Activated T-cell treated with anti-CD3 and anti-CD28 coated beads, Interleukin-2, amount 50 U/mL, for 1 hour (primary cell): Measurements from ENCODE around the gene TOPAZ1.
A peak's percentile ranks its signal among the peaks of the same experiment; 100 is the strongest.

Experiments
- DNase-seq: peaks from one replicate; pipeline ENCODE4 v3.0.0-alpha.2; 2020

Gene TOPAZ1

GRCh38 chr3:44241706-44242105, at the start of gene TOPAZ1:
Gene TOPAZ1 (plus strand): TSS chr3:44241886. CDS start chr3:44242054, 168 bp downstream.
- DNase-seq: no peak

DNA sequence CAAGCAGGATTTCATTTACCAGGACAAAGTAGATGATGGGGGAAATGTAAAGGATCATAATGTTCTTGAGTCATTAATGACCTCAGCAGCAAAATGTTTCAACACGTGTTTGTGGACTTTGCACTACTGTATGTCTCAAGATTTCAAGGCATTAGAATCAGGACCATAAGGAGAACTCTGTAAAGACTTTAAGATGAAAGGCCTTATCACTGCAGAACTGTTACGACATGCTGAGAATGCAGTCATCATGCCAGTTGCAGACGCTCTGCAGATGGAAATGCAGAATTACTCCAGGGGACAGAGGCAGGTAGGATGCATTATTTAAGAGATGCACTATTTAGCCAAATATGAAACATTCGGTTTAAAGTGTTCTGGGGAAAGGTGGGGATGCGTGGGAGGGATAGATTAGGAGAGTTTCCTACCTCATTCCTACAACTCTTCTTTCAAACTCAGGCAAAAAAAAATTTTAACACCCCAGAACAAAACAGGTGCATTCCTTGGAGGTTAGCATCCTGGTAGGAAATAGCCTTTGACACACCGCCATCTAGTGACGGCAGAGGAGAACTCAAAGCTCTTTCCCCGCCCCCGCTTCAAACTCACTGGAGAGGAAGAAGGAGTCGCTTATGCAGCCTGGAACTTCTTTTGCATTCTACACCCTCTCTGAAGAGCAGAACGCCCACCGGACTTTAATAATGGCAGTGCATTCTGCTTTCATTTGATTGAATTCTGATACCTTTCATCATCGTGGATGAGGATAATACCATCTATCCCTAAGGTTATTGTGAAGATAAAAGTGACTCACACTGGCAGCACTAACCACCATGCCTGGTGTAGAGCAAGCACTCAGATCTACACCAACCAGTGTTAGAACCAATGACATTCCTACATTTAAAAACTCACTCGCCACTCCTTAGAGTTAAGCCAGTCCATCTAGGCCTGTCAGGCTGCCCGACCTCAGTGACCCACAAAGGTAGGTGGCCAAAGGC, 43.1 kb upstream of the TOPAZ1 start:
- DNase-seq: peak; percentile 56

DNA sequence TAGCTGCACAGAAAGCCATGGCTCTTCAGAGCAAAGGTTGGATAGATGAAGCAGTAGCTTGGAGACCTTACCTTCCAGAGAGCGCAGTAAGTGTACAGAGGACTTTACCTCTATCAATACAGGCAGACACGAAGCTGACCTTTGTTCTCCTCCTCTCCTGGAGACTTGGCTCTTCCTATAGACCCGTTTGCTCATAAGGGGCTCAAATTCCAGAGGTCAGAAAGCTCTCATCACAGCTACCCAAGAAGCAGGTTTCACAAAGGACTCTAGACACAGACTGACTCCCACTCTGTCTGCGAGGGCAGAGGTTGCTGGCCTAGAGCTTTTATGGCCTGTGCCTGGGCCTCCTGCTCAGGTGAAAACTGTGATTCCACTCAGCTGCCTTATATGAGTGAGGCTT, 35.4 kb upstream of the TOPAZ1 start:
- no peak for DNase-seq

DNA sequence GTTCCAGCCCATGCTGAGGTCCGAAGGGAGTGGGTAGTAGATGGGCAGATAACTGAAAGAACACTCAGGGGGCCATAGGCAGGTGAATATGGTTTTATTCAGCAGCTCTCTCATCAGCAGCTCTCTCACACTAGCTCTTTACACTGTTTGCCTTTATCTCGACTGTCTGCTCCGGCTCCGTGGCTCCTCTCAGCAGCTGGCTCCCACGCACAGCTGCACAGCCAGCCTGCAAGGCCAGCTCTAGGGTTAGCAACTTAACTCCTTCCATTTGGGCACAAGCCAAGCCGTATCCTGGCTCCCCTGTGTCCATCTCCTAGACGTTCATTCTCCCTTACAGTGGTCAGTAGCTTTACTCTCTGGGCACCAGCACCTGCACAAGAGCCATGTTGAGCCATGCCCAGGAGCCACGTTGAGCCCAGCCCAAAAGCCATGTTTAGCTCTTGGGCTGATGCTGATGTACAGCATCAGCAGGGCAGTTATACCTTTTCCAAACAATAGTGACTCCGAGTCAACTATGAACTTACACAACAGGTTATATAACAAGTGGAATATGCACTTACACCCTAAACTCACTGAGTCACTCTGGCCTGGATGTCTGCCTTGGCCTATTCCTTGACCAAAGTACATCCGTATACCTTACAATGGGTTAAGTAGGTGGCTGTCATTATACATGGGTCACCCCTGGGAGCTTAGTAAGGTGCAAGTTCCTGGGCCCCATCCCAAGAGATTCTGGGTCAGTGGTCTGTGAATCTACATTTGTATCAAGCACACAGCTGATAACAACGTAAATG, 34.6 kb upstream of the TOPAZ1 start:
- DNase-seq: no peak

DNA sequence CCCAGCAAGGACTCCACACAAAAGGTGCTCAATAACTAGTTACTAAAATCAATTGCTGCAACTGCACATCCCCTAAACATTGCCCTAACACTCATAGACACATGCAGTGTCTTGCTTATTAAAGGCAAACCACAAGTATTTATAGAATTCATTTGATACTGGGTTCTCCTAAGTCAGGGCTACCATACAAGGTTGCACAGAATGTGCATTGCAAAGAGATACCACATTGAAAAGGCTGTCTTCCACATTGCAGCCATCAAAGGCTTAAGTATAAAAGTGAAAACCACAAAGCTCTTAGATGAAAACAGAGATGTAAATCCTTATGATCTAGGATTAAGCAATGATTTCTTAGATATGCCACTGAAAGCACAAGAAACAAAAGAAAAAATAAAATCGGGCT, 33.6 kb upstream of the TOPAZ1 start:
- no peak for DNase-seq

DNA sequence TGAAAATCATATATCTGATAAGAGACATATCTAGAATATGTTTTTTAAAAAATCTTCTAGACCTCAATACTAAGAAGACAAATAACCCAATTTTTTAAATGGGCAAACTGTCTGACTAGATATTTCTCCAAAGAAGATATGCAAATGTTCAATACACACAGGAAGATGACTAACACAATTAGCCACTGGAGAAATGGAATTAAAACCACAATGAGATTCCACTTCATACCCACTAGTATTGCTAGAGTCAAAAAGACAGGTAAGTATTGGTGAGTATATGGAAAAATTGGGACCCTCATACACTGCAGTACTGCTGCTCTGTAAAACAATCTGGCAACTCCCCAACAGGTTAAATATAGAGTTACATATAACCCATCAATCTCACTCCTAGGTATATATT, 33.1 kb upstream of the TOPAZ1 start:
- no peak for DNase-seq

DNA sequence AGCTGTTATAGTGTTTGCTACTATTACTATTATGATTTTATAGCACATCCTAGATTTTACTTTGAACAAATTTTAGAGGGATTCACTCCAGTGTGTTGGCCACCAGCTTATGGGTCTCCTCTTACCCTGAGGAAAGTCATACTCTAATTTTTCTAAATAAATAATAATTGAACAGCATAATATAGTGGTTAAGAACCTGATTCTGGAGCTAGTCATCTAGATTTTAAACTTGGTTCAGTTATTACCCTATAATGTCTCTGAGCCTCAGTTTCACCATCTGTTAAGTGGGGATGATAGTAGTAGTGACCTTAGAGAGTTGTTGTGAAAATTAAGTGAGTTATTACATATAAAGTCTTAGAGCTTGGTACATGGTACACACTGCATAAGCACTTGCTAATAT, 30.7 kb upstream of the TOPAZ1 start:
- no peak for DNase-seq

- no peak for DNase-seq
Measured at GRCh38 chr3:44222337-44222736, 19.3 kb upstream of the TOPAZ1 start.

- DNase-seq: no peak
Measured at GRCh38 chr3:44223299-44223698, 18.4 kb upstream of the TOPAZ1 start.

DNA sequence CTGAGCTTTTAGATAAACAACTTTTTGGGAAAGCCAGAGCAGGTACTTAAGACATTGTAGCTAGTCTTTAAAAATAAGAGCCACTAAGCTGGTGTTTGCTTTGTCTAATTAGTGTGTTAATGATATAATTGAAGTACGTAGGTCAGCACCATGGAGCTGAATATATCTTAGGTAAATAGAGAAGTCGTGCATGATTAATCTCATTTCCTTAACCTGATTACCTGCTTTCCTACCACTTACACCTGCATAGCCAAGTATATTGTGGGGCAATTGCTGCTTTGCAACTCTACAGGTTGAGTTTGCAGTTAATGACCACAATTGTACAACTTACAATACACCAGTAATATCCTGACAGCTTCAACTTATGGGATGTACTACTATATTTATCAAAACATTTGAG, 17.6 kb upstream of the TOPAZ1 start:
- no peak for DNase-seq

- no peak for DNase-seq
Measured at GRCh38 chr3:44226573-44226972, 15.1 kb upstream of the TOPAZ1 start.

DNA sequence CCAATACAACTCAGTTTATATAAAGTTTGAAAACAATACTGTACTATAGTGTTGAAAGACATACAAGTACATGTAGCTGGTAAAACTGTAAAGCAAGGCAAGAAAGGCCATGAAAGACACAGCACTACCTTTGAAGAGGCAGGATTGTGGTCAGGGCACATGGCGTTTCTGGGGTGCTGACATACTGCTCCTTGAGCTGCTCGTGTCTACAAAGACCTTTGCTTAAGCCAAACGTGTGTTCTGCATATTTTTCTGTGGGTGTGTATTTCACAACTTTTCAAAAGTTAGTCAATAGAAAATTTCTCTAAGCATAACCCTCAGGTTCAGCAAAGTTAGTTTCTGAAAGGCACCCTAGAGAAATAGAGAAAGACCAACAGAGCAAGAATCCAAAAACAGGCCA, 14.1 kb upstream of the TOPAZ1 start:
- DNase-seq: no peak

DNA sequence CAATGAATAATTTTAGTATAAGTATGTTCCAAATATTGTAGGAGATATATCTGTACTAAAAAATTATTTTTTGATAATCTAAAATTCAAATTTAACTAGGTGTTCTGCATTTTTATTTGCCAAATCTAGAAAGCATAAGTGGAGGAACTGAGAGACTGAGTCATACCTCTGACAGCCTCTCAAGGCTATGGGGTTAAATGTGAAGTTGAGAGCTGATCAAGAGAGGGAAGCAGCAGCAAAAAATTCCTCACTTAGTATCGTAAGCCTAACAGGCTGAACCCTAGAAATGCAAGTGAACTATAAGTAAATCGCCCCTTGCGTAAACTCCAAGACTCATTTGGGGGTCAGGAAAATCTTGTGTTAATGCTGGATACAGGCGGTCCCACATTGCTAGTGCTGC, 12.8 kb upstream of the TOPAZ1 start:
- DNase-seq: no peak

DNA sequence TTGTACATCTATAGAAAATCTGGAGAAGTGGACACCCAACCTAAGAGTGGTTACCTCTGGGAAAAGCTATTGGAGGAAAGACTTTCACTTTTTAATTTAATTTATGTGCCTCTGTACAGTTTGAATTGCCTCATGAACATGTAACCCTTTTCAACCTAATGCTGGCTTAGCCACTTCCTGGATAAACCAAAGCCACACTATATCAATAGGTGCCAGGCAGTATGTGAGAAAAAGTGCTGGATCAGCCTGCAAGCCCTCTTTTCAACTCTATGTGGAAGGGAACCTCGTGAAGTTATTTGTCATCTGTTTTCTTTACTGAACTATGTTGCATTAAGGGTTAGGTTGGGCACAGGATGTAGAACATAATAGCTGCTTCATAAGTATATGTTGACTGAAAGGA, 9.3 kb upstream of the TOPAZ1 start:
- no peak for DNase-seq

DNA sequence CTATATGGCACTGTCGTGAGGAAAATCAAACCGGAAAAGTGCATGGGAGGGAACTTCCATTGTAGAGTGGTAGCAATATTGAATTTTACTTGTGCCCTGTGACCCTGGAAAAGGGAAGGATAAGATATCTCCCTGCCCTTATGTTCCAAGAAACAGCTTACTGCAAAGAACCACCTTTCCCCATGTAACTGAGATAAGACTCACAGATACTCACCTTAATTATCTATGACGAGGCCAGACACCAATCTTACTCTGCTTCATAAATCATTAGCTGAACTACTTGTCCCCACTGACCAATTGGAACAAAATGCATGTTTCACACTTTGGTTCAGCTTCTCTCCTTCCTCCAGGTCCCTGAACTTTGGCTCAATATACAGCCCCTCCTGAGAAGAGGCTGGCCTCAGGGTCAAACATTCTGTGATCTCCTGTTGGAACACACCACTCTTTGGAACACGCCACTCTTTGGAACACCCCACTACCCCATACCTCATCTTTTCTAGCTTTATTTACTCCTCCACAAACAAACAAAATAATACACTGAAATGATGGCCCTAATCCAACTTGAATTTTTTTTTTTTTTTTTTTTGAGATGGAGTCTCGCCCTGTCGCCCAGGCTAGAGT, 6.9 kb upstream of the TOPAZ1 start:
- DNase-seq: no peak

DNA sequence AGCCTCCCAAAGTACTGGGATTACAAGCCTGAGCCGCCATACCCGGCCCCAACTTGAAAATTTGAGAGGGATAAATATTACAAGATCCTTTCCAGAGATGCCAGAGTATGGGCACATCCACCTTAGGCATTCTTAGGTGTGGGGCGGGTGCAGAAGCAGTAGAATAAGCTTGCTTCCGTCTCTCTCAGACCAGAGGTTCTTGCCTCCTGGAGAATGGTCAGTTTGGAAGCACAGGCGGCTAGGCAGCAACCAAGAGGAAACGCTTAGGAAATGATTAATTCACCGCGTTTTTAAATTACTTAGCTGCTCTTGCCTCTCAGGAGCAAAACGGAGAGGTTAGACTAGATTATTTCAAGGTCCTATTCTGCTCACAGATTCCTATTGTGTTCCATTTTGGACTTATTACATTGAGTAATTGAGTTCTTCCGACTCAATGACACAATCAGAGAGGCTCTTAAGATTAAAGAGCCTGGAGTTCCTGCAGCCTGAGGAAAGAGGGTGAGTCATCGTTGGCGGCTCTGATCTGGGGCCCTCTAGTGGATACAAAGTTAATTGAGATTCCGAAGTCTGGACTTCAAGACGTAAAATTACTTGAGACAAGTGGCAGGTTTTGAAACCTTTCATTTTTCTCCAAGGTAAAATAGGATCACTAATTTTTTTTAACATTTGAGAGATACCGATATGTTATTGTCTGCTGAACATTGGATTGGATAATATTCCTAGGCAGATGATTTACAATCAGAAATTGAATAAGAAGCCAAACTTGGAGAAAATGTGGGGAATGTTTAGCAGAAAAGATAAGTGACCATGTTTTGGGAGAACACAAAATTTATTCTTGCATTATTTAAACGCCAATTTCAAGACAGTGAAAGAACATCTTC, 5.8 kb upstream of the TOPAZ1 start:
- DNase-seq: peak; percentile 49

- DNase-seq: no peak
Measured at GRCh38 chr3:44236485-44236908, 5.2 kb upstream of the TOPAZ1 start.

GRCh38 chr3:44237161-44237560, 4.5 kb upstream of the TOPAZ1 start:
- no peak for DNase-seq

DNA sequence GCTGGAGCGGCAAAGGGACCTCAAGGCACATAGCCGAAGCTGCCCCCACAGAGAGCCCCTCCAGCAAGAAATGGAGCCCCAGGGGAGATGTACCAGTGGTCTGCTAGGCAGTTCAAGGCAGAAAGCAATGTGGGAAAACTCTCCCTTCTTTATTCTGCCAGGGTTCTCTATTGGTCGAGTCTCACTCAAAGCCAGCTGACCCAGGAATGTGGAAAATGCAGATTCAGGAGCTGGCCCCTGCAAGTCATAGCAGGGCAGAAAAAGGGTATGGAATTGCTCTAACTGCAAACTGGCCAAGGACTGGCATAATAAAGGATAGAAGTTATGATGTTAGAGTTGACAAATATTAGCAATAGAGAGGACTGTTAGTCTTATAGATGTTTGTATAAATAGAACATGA, 4.0 kb upstream of the TOPAZ1 start:
- DNase-seq: no peak

DNA sequence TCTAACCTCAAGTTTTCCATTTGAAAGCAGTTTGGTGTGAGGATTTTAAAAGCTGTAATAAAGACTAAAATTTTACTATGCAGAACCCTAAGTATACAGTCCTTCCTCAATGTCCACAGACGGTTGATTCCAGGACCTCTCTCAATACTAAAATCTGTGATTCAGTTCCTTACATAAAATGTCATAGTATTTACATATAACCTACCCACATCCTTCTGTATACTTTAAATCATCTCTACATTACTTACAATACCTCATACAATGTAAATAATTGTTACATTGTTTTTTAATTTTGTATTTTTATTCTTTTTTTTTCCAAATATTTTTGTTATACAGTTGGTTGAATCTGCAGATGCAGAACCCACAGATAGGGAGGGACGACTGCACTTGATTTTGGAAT, 2.8 kb upstream of the TOPAZ1 start:
- DNase-seq: no peak

GRCh38 chr3:44240061-44240460, 1.6 kb upstream of the TOPAZ1 start:
- DNase-seq: no peak

GRCh38 chr3:44242721-44243120, 1.0 kb downstream of the TOPAZ1 start:
- no peak for DNase-seq

DNA sequence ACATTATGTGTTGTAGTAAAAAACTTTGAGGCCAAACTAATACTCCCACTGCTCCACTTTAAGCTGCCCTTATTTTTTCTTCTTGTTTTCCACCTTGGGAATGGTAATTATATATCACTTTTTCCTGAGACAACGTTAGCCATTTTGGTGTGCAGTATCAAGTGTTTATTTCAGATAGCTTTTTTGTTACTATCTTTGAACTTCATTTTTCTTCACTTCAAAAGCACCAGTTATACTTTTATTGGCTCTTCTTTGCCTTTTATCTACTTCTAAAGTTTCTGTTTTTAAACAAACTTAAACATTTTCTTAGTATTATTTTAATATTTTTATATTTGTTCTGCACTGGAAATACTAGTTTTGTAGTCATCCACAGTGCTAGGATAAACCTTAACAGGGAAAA, 6.5 kb downstream of the TOPAZ1 start:
- no peak for DNase-seq
